Skeletal muscle cell (primary cell): ENCODE results near the gene CSF1R.

Source experiments
- DNase-seq: peaks from one replicate; pipeline ENCODE4 v3.0.0-alpha.2; 2010; ENCODE audit warnings: low read depth
- H3K4me3 ChIP-seq: 2 replicates; pipeline ENCODE4 v1.5.1; 2011; ENCODE audit warnings: low read depth, mild to moderate bottlenecking, control low read depth, low read length, moderate library complexity

Gene CSF1R

DNA sequence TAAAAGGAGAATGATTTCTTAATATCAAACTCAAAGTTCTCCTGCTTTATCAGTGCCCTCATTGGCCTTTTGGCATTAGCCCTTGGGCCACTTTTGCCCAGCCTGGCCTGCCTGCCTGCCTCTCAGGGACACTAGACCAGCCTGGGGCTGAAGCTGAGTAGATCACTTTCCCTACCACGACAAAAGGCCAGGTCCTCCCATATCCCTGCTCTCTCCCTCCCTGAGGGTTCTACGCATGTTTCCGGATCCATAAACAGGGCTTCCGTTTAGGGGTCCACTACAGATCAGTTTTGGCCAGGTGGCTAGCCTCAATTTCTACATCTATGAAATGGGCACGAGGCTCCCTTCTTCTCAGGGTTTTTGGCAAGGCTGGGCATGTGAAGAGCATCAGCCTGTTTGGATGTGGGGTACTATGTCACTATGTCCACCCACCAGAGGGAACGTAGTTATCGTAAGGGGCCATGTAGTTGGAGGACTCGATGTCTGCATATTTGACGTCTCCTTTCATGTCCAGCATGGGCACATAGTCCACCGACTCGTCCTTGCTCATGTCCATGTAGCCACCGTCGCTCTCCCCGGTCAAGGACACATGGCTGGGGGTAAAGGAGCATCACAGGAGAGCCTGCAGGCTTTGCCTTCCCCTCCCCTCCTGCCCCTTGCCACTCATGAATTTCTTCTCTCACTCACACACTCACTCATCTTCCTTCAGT, 35.2 kb upstream of the CSF1R start:
- no peak overlapping the region for H3K4me3 ChIP-seq
- no peak for DNase-seq

DNA sequence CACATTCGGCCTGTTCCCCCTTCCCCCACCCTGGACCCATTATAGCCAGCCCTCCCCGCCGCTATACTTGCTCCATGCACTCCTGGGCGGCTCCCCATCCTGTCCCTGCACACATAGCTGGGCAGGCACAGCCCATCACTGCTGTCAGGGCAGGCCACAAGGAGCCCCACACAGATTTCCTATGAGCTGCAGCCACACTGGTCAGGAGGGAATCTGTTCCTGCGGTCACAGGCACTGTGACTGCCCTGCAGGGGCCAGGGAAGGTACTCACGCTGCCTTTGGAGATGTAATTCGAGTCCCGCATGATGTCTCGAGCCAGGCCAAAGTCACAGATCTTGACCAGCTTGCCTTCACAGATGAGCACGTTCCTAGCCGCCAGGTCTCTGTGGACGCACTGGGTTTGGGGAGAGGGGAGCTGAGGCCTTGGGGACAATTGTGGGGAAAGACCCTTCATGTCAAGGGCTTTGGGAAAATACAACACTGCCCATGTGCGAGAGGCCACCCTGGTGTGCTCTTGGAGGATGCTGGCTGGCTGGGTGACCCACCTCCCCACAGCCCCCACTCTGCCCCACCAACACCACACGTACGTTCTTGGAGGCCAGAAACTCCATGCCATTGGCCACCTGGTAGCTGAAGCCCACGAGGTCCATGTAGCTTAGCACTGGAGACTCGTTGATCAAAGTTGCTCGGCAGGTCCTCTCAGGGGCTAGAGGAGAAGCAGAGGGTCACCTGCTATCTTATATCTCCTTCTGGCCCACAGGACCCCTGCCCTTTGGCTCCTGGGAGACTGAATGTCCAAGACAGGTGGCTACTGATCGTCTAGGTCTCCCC, 34.5 kb upstream of the CSF1R start:
- DNase-seq, result no peak
- H3K4me3 ChIP-seq, result no peak overlapping the region

DNA sequence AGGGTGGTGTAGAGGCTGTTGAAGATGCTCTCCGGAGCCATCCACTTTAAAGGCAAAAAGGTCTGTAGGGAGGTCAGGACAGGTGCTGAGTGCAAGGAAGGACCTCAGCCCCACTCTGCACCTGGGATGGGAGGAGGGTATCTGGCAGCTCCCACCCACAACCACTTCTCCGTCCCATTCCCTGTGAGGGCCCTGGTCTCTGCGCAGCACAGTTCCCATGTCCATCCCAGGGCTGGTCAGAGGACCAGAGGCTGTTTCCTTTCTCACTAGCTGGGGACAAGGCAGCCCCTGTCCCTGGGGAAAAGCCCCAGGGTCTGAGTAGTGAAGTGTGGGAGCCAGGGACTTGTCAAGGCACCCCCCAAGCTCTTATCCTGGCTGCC, 33.7 kb upstream of the CSF1R start:
- no peak overlapping the region for H3K4me3 ChIP-seq
- DNase-seq, result no peak

DNA sequence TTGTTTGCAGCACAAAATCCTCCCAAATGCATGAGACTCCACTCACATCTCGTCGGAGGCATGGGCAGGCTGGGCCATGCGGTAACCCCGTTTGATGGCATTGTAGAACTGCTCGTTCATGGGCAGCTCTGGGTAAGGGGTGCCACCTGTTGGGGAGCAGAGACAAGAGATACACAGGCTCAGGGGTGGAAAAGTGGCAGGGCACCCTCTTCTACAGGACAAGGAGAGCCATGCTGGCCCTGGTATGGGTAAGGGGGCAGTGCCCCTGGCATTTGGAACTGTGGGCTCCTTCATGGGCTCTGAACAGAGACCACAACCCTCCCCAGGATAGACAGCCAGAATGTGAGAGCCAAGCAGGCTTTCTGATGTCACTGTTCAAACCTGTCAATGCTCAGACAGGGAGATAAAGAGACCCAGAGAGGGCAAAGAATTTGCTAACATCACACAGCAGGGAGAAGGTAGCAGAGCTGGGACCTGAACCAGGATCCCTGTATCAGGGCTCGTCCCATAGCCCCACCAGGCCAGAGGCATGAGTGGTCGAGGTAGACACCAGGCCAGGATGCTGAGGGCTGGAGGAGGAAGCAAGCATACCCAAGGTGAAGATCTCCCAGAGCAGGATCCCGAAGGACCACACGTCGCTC, 33.2 kb upstream of the CSF1R start:
- H3K4me3 ChIP-seq, result no peak overlapping the region
- DNase-seq, result no peak

DNA sequence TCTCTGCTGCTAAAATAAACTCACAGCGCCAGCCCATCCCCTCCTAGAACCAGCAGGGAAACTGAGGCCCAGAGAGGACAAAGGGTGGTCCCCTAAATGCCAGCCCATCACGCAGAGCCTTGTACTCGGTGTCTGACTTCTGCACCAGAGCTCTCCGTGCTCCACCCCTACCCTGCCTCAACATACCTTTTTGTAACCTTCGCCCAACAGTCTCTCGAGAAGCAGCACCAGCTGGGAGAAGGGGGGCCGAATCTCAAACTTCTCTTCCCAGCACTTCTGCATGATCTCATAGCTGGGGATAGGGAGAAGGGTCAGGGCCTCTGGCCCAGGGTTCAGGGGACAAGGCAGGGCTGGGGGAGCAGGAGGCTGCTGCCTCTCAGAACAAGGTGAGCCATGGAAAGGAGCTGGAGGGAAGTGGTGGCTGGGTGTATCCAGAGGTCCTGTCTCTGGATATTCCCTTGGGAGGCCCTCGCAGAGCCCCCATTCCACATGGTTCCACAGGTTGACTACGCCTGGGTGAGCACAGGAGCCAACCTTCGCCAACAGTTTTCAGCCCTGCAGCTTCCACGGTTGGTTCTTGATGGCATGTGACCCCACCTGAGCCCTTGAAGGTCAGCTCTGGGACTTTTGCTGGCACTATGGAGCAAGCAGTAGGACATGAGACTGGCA, 32.3 kb upstream of the CSF1R start:
- DNase-seq, result no peak
- no peak overlapping the region for H3K4me3 ChIP-seq

DNA sequence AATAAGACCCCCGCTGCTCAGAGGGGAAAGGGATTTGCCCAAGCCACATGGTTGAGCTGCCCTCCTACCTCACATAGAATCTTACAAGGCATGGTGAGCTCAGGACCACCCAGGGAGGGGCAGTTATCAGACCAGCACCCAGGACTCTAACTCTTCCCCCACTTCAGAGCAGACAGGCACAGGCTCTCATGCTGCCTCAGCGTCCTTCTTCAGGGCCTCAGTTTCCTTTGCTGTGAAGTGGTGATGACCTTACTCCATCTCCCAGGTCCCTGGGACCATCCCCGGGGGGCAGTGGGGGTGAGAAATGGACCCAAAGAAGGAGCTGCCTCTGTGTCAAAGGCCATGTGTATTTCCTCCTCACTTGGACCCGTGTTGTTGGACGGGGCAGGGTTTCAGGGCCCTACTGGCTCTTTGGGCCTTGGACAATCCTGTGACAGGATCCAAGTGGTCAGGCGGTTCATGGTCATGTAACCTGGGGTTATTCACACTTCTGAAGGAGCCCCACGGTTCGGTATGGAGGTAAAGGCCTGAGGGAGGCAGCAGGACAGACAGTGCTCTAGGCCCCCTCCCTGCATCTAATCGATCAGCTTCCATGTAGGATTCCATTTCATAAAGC, 31.7 kb upstream of the CSF1R start:
- no peak overlapping the region for H3K4me3 ChIP-seq
- DNase-seq, result no peak

DNA sequence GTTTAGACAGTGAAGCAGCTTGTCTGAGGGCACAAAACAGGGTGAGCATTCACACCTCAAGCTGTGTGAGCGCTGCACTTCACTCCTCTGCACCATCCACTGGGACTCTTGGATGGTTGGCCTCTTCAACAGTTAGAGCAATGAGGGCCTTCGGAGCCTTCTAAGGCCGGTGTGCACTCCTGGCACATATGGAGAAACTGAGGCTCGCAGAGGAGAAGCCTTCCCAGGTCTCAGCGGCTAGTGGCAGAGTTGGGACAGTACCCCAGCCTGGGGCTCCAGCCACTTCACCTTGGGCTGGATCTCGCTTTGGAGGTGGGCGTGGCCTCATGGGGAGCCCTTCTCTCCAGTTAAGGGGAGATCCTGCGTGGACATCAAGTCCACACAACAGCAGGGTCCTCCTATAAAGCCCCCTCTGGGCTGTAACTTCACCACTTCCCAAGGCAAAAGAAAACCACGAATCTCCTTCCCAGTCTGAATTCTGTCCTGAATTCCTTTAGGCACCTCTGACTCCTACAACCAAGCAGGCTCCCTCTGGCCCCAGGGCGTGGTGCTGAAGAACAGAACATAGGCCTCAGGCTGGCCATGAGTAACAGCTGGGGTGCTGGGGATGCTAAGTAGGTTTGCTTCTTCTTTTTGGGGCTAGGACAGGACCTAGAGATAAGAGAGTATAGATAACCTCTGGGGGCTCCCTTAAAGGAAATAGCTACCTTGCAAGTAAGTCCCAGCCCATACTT, 30.5 kb upstream of the CSF1R start:
- DNase-seq, result no peak
- no peak overlapping the region for H3K4me3 ChIP-seq

DNA sequence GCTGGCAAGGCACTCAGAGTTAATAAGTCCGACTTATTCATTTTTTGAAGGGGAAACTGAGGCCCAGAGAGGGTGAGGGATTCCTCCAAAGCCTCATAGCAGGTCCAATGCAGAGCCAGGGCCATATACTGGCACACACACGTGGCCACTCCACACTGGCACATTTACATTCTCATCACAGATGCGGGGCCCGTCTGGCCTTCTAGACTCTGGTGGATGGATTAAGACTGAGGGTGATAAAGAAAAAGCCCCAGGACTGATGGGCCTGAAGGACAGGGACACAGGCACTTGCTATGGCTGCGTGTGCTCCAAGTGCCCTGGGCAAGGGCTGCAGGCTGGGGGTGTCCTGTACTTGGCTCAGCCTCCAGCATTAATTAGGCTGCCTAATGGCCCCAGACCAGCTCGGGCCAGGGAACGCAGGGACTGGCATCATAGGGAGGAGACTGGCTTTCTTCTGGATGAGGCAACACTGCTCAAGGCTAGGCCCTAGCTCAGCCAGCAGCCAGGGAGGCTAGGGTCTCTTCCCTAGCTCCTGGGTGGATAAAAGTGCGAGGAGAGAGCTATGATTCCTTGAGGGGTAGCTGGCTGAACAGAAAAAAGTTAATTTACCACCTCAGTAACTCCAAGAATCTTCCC, 28.5 kb upstream of the CSF1R start:
- DNase-seq, result no peak
- no peak overlapping the region for H3K4me3 ChIP-seq

DNA sequence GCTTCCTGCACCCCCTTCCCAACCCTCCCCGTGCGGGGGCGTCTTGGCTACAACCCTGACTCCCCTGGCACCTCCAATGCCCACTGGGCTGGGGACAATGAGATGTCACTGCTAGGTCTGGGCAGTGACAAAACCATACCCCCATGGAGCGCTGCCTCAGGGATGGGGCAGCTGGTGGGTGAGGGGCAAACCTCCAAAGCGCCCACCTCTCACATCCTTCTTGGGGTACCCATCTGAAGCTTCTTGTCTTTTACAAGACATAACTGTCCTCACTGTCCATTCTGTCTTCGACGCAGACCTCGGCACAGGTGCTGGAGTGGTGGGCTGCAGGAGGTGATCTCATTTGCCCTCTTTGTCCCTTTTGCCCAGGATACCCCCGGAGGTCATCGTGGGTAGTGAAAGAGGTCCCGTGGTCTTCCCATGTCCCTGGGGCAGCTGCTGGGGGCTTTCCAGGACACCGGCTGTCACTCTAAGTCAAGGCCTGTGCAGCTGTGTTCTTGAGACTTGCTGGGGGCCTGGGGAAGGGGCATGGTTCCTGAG, 27.8 kb upstream of the CSF1R start:
- DNase-seq, result no peak
- H3K4me3 ChIP-seq, result no peak overlapping the region

DNA sequence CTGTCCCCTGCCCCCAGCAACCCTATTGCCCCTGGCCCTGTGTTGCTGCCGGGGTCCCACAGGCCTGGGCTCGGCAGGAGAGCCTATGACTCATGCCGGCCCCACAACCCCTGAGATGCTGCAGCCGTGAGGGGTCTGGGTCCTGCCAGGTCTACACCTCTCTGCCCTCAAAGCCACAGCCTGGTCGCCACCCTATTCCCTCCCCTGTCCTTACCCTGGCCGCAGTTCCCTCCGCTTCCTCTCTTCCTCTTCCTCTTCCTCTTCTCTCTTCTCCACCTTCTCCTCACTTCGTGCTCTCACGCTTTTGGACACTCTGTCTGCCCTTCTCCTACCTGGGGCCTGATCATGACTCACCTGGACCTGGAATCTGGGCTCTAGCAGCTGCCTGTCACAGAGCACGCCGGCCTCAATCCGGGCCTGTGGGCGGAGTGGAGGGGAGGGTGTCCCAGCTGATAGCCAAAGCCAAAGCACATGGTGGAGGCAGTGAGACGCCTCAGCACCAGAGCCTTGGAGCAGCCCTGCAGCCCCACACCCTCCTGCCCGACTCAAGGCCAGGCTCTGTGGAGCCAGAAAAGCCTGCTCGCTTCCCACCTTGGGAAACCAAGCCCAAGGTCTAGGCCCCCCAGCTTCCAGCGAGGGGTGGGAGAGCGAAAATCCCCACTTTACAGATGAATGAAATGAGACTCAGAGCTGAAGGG, 26.8 kb upstream of the CSF1R start:
- DNase-seq, result no peak
- no peak overlapping the region for H3K4me3 ChIP-seq

DNA sequence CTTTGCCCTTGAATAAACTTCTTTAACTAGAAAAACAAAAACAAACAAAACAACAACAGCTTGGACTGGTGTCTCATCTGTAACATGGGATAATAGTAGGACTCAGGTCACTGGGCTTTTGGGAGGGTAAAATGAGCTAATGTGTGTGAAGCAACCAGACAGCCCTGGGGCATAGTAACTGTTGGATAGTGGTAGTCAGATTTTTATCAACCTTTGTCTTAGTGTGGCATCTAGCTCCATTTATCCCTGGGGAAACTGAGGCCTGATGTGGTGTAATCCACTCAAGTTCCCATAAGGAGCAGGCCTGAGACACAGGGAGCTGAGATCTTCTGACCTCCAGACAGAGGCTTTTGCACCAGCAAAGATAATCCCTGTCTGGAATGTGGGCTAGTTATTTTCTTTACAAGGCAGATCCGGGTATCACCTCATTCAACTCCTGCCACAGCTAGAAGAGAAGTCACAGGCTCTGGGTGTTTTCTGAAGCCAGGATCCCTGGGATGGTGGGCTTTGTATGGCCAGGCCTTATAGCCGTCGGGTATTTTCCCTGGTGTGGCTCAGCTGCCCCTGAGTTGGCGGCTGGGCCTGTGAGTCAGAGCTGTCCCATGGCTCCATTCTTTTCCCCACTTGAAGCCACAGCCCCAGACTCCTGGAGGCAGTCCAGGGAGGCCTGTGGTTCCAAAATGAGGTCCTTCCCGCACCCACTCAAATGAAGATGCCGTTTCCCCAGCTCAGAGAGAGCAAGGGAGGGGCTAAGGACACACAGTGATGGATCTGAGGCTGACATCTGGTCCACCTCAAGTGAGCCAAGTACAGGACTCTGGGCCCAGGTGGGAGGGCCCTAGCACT, 26.1 kb upstream of the CSF1R start:
- no peak overlapping the region for H3K4me3 ChIP-seq
- peak; percentile 77 for DNase-seq

DNA sequence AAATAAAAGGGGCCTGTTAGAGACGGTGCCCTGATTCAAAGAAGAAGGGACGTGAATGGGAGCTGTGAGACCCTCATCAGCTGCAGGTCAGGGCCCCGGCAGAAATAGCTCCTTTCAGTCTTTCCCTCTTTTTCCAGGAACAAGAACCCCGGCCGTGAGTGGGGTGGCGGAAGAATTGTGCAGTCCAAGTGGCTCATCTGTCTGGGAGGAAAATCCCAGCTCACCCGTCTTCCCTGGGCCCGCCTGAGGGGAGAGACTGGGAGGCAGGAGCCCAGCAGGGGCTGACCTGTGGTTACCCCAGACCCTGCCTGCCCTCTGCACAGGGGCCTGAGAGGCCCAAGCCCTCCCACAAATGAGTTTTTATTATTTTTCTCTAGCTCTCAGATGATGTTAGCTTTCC, 24.8 kb upstream of the CSF1R start:
- H3K4me3 ChIP-seq, result no peak overlapping the region
- no peak for DNase-seq

DNA sequence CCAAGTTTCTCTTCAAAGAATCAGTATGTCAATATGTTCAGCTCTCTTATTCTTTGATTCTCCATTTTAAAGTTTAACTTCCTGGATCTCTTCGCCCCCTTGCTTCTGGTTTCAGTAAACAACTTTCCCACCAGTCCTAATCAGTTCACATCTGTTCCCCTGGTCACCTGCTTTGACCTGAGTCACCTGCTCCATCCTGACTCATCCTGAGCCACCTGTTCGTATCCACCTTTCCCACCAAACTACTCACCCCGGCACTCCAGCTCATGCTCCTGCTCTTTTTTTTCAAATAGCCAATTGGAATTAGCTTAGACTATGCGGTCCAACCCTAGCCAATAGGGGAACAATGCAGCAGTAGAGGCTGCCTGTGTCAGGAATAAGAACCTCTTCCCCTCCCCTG, 23.6 kb upstream of the CSF1R start:
- DNase-seq, result no peak

DNA sequence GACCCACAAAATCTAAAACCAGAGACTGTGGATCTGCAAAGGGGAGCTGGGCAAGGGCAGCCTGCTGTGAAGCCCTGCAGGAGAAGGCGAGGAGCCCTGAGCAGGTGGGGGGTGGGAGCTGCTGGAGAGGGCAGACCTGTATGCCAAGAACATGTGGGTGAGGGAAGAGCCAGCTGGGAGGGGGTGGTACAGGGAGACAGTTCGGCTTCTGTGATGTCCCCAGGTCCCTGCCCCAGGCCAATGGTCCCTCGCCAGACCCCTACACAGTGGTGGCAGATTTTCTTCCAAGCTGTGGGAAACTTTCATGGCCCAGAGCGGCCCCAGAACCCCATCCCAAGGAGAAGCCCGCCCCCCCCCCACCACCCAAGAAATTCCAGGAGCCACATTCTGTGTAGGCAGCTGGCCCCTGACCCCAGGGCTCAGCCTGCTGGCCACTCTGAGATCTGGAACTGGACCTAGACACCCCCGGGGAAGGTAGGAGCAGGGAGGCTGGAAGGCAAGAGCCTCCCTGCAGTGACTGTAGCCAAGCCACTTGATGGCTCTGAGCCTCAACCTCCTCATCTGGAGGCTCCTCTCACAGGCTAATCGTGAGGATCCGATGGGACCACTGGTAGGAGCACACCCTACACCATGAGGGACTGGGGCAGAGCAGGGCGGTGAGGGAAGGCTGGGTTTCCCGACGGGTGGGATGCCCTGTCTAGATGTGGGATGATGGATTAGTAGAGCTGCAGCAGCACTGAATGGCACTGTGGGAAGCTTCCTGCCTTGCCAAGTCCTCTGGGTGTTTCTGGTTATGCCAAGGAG, 22.6 kb upstream of the CSF1R start:
- H3K4me3 ChIP-seq, result no peak overlapping the region
- no peak for DNase-seq

More for the DNA sequence above, 23.6 kb upstream of the CSF1R start:
- H3K4me3 ChIP-seq, result no peak overlapping the region

DNA sequence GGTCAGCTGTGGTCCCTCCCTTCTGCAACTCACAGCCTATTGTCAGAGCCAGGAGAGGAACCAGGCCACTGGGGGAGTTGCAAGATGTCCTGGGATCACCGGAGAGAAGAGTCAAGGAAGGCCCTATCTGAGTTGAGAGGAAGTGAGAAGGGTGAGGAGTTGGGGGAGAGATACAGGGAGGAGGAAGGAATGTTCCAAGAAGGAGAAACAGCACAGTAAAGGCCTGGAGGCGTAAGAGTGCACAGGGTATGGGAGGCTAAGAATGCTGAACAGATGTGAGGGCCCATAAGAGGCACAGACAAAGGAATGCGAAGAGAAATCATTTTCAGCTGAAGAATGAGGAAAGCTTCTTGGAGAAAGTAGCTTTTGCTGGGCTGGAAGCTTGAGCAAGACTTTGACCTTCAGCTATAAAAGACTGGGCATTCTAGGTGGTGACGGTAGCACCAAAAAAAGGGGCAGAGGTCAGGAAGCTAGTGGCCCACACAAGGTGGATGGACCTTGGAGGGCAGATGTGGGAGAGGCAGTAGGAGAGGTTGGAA, 21.6 kb upstream of the CSF1R start:
- DNase-seq, result peak; percentile 35
- H3K4me3 ChIP-seq, result no peak overlapping the region
